Left renal pelvis (tissue), 4 donors: ENCODE measurements around the gene METTL25. TPM values are rescaled to one million over a fixed set of nuclear protein-coding genes. Genes with fewer than 3 reads are reported as not detected.
"Not testable (repeated sequence)": the region's sequence is repeated elsewhere in the genome, so short reads cannot be mapped to it uniquely, and the experiment has no call there.

Experiments used
- DNase-seq, 4 donors: peaks; one replicate each; pipeline ENCODE4 v3.0.0-alpha.2; 2013; ENCODE audit warnings: low read depth in 4 of 4, low spot score in 3 of 4
- polyA plus RNA-seq, 4 donors: library from polyadenylated mRNA; unstranded; fragments of 120-200 nt; gene quantifications; one replicate each; pipeline ENCODE4 v1.2.1, GENCODE V29; 2013; ENCODE audit not compliant: insufficient read length in 4 of 4

Gene METTL25
- 10 to 100 TPM; 11.5 to 18.7 (median 15.9) TPM for polyA plus RNA-seq

GRCh38 chr12:82358200-82359114 is at the start of gene METTL25, which contains the start of gene CCDC59:
Gene METTL25 (plus strand): TSS chr12:82358529. CDS start chr12:82358566, 37 bp downstream.
Gene CCDC59 (minus strand): TSS chr12:82358387. CDS start chr12:82358376, 11 bp downstream.
- DNase-seq: peak; percentile 96 to 98 (median 97)

GRCh38 chr12:82314406-82314892 is 43.9 kb upstream of the METTL25 start:
- no peak for DNase-seq

- no peak for DNase-seq
Measured at GRCh38 chr12:82319276-82319675, 39.1 kb upstream of the METTL25 start.

GRCh38 chr12:82325540-82326336 is 32.6 kb upstream of the METTL25 start:
- DNase-seq: no peak

GRCh38 chr12:82326905-82327503 is 31.3 kb upstream of the METTL25 start:
- no peak for DNase-seq

- DNase-seq: no peak
Measured at GRCh38 chr12:82327861-82328260, 30.5 kb upstream of the METTL25 start.

GRCh38 chr12:82329508-82329907 is 28.8 kb upstream of the METTL25 start:
- DNase-seq: no peak

GRCh38 chr12:82350161-82350560 is 8.2 kb upstream of the METTL25 start:
- no peak for DNase-seq

GRCh38 chr12:82351390-82351789 is 6.9 kb upstream of the METTL25 start:
- no peak for DNase-seq

- DNase-seq: no peak
Measured at GRCh38 chr12:82357340-82357739, 989 bp upstream of the METTL25 start.

- peak in 1 of 4 donors; percentile 1 for DNase-seq
Measured at GRCh38 chr12:82357845-82358199, 507 bp upstream of the METTL25 start.

GRCh38 chr12:82359115-82359478 is 768 bp downstream of the METTL25 start:
- peak in 2 of 4 donors; percentile 6 to 18 for DNase-seq

- DNase-seq: not testable (repeated sequence)
Measured at GRCh38 chr12:82360834-82361233, 2.5 kb downstream of the METTL25 start.

GRCh38 chr12:82361461-82361915 is 3.2 kb downstream of the METTL25 start:
- no peak for DNase-seq

GRCh38 chr12:82363990-82364389 is 5.7 kb downstream of the METTL25 start:
- no peak for DNase-seq

GRCh38 chr12:82366197-82366596 is 7.9 kb downstream of the METTL25 start:
- DNase-seq: no peak

GRCh38 chr12:82375201-82375600 is 16.9 kb downstream of the METTL25 start:
- no peak for DNase-seq

GRCh38 chr12:82378997-82379396 is 20.7 kb downstream of the METTL25 start:
- no peak for DNase-seq

GRCh38 chr12:82383930-82384552 is 25.7 kb downstream of the METTL25 start:
- no peak for DNase-seq

- DNase-seq: no peak
Measured at GRCh38 chr12:82398879-82399278, 40.5 kb downstream of the METTL25 start.
